H9 (cell line): ENCODE measurements around the gene HM13. TPM values are rescaled to one million over a fixed set of nuclear protein-coding genes. Genes with fewer than 3 reads are reported as not detected.

Source experiments
- DNase-seq: peaks from one replicate; pipeline ENCODE4 v3.0.0-alpha.2; 2017
- H2AFZ ChIP-seq: one replicate; pipeline ENCODE4 v1.6.1; 2013; ENCODE audit warnings: mild to moderate bottlenecking, low read length, control low read depth, moderate library complexity
- H2AK5ac ChIP-seq: 2 replicates; pipeline ENCODE4 v1.6.1; 2013; ENCODE audit warnings: low read length, control low read depth, mixed read lengths; ENCODE audit not compliant: insufficient read length
- H2BK120ac ChIP-seq: one replicate; pipeline ENCODE4 v1.6.1; 2013; ENCODE audit warnings: low read depth, mild to moderate bottlenecking, low read length, control low read depth, inconsistent platforms; ENCODE audit not compliant: poor library complexity, severe bottlenecking
- H2BK12ac ChIP-seq: 2 replicates; pipeline ENCODE4 v1.6.1; 2013; ENCODE audit warnings: low read length, control low read depth, mixed read lengths, low read depth; ENCODE audit not compliant: insufficient read length
- H2BK15ac ChIP-seq: 2 replicates; pipeline ENCODE4 v1.6.1; 2013; ENCODE audit warnings: low read depth, low read length, control low read depth
- H2BK20ac ChIP-seq: one replicate; pipeline ENCODE4 v1.6.1; 2013; ENCODE audit warnings: low read depth, mild to moderate bottlenecking, low read length, control low read depth, inconsistent platforms; ENCODE audit not compliant: poor library complexity, severe bottlenecking
- H2BK5ac ChIP-seq: 2 replicates; pipeline ENCODE4 v1.6.1; 2013; ENCODE audit warnings: low read length, control low read depth, mixed read lengths; ENCODE audit not compliant: insufficient read length
- H3K14ac ChIP-seq: 2 replicates; pipeline ENCODE4 v1.6.1; 2013; ENCODE audit warnings: low read length, control low read depth; ENCODE audit not compliant: insufficient read depth
- H3K18ac ChIP-seq: 2 replicates; pipeline ENCODE4 v1.6.1; 2013; ENCODE audit warnings: low read depth, mild to moderate bottlenecking, mixed read lengths, low read length, control low read depth; ENCODE audit not compliant: insufficient read length
- H3K23ac ChIP-seq: 2 replicates; pipeline ENCODE4 v1.6.1; 2013; ENCODE audit warnings: low read length, control low read depth, mixed read lengths, low read depth; ENCODE audit not compliant: insufficient read length
- H3K23me2 ChIP-seq: 2 replicates; pipeline ENCODE4 v1.6.1; 2013; ENCODE audit warnings: low read depth, mild to moderate bottlenecking, mixed read lengths, low read length, control low read depth; ENCODE audit not compliant: insufficient read length, poor library complexity, severe bottlenecking
- H3K27ac ChIP-seq: 2 replicates; pipeline ENCODE4 v1.5.1; 2013; ENCODE audit warnings: low read length, control low read depth, mixed read lengths, low read depth; ENCODE audit not compliant: insufficient read length
- H3K27me3 ChIP-seq: 2 replicates; pipeline ENCODE4 v1.6.1; 2013; ENCODE audit warnings: low read length, control low read depth, inconsistent platforms; ENCODE audit not compliant: insufficient read depth
- H3K4ac ChIP-seq: 2 replicates; pipeline ENCODE4 v1.6.1; 2013; ENCODE audit warnings: low read depth, mild to moderate bottlenecking, control low read depth, inconsistent platforms, low read length, moderate library complexity
- H3K4me1 ChIP-seq: 2 replicates; pipeline ENCODE4 v1.6.1; 2013; ENCODE audit warnings: low read length, control low read depth, inconsistent platforms; ENCODE audit not compliant: insufficient read depth
- H3K4me2 ChIP-seq: 2 replicates; pipeline ENCODE4 v1.6.1; 2013; ENCODE audit warnings: low read length, control low read depth, mixed read lengths; ENCODE audit not compliant: insufficient read length, insufficient read depth
- H3K56ac ChIP-seq: 2 replicates; pipeline ENCODE4 v1.6.1; 2013; ENCODE audit warnings: low read depth, mild to moderate bottlenecking, mixed read lengths, low read length, control low read depth; ENCODE audit not compliant: insufficient read length
- H3K79me1 ChIP-seq: 2 replicates; pipeline ENCODE4 v1.6.1; 2013; ENCODE audit warnings: low read depth, mild to moderate bottlenecking, moderate library complexity, low read length, control low read depth, inconsistent platforms; ENCODE audit not compliant: insufficient read depth, poor library complexity, severe bottlenecking
- H3K79me2 ChIP-seq: 2 replicates; pipeline ENCODE4 v1.6.1; 2013; ENCODE audit warnings: low read length, control low read depth, inconsistent platforms; ENCODE audit not compliant: insufficient read depth
- H3K9ac ChIP-seq: 2 replicates; pipeline ENCODE4 v1.6.1; 2013; ENCODE audit warnings: low read length, control low read depth, mixed read lengths; ENCODE audit not compliant: insufficient read length; ENCODE audit errors: extremely low read depth
- H3K9me3 ChIP-seq: one replicate; pipeline ENCODE4 v1.6.1; 2013; ENCODE audit warnings: low read depth, low read length, inconsistent platforms; ENCODE audit not compliant: control insufficient read depth
- H3T11ph ChIP-seq: one replicate; pipeline ENCODE4 v1.6.1; 2013; ENCODE audit warnings: mild to moderate bottlenecking, low read length, control low read depth, inconsistent platforms
- H4K20me1 ChIP-seq: one replicate; pipeline ENCODE4 v1.6.1; 2013; ENCODE audit not compliant: control insufficient read depth, insufficient read length, insufficient read depth
- H4K5ac ChIP-seq: 2 replicates; pipeline ENCODE4 v1.6.1; 2013; ENCODE audit warnings: low read depth, mild to moderate bottlenecking, mixed read lengths, low read length, control low read depth; ENCODE audit not compliant: insufficient read length
- H4K8ac ChIP-seq: replicated peaks from 2 replicates; pipeline ENCODE4 v1.6.1; 2013; ENCODE audit warnings: low read length, control low read depth, mixed read lengths, low read depth; ENCODE audit not compliant: insufficient read length
- H4K91ac ChIP-seq: 2 replicates; pipeline ENCODE4 v1.6.1; 2013; ENCODE audit warnings: low read depth, mild to moderate bottlenecking, moderate library complexity, mixed read lengths, low read length, control low read depth; ENCODE audit not compliant: insufficient read length
- H3K27ac Mint-ChIP-seq, 3 experiments: 2 replicates in 2 of 3; 3 replicates in 1 of 3; pipeline ENCODE4 v1.8.0; 2020 to 2021; ENCODE audit warnings: mixed read lengths in 3 of 3, mild to moderate bottlenecking in 1 of 3, moderate library complexity in 1 of 3
- H3K27me3 Mint-ChIP-seq: 2 replicates; pipeline ENCODE4 v1.8.0; 2021; ENCODE audit warnings: low read depth, mild to moderate bottlenecking, moderate library complexity, mixed read lengths
- H3K36me3 Mint-ChIP-seq, 3 experiments: 2 replicates in 2 of 3; 3 replicates in 1 of 3; pipeline ENCODE4 v1.8.0; 2020 to 2021; ENCODE audit warnings: low read depth in 3 of 3, mixed read lengths in 3 of 3; ENCODE audit not compliant: insufficient read depth in 1 of 3
- H3K4me1 Mint-ChIP-seq, 2 experiments: 2 replicates each; pipeline ENCODE4 v1.8.0; 2020; ENCODE audit warnings: mixed read lengths in 2 of 2
- H3K4me3 Mint-ChIP-seq, 2 experiments: 2 replicates in 1 of 2; 3 replicates in 1 of 2; pipeline ENCODE4 v1.8.0; 2020 to 2021; ENCODE audit warnings: mild to moderate bottlenecking in 2 of 2, mixed read lengths in 2 of 2, moderate library complexity in 1 of 2
- H3K9me3 Mint-ChIP-seq, 2 experiments: 2 replicates in 1 of 2; 3 replicates in 1 of 2; pipeline ENCODE4 v1.8.0; 2020; ENCODE audit warnings: mild to moderate bottlenecking in 2 of 2, mixed read lengths in 2 of 2, moderate library complexity in 1 of 2
- WGBS: extraction: QIAGEN DNeasy Blood & Tissue Kit; methylation state at CpG from one replicate; pipeline ENCODE4 v1.1.7; 2013; ENCODE audit warnings: missing lambda C conversion rate, low lambda C conversion rate, mixed read lengths; ENCODE audit not compliant: insufficient read length; ENCODE audit errors: extremely low coverage; 5-methylcytosine and 5-hydroxymethylcytosine counted together
- total RNA-seq: library from RNA; stranded (reverse); gene quantifications from 2 replicates; pipeline ENCODE4 v1.2.1, GENCODE V29; 2021
- TF ChIP-seq, protein P1 (sequence below): fragments of 200-600 bp; sonication (generic); conservative IDR thresholded peaks from 3 replicates; pipeline ENCODE4 v1.8.0; 2021; ENCODE audit warnings: antibody characterized with exemption, mild to moderate bottlenecking

The HM13 gene
- total RNA-seq, 1 experiment from 2014 or later, result 169 TPM

DNA sequence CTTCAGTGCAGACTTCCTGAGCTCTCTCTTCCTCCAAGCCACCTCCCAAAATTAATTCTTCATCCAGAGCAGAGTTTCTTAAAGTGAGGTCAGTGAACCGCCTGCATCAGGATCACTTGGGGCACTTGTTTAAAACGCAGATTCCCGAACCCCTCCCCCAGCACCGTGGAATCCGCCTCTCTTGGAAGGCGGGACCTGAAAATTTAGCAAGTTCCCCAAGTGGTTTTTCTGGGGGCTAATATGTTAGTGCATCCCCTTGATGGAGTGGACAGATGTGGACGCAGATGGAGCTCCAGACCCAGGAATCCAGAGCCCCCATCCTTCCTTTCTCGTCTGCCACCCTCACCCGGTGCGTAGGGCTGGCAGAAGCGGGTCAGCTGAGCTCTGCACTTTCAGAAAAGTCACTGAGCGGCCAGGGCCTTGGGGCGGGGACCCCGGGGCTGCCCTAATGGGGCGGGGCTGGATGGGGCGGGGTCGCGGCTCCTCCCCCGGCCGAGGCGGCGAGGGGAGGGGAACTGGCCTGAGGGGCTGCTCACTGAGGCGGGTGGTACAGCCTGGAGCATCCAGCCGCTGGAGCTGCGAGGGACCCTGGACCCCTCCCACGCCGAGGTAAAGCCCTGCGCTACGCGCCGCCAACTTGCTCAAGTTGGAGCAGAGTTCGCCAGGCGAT lies 39.3 kb upstream of the HM13 start, which contains the start of the genes DEFB124 and REM1:
Gene DEFB124 (minus strand): TSS at position 370 of the 670 bp plus-strand sequence. CDS start 2,114 bp downstream, outside the sequence.
Gene REM1 (plus strand): TSS at position 531 of the 670 bp plus-strand sequence. CDS start 1,158 bp downstream, outside the sequence.
- TF ChIP-seq, protein P1, sequence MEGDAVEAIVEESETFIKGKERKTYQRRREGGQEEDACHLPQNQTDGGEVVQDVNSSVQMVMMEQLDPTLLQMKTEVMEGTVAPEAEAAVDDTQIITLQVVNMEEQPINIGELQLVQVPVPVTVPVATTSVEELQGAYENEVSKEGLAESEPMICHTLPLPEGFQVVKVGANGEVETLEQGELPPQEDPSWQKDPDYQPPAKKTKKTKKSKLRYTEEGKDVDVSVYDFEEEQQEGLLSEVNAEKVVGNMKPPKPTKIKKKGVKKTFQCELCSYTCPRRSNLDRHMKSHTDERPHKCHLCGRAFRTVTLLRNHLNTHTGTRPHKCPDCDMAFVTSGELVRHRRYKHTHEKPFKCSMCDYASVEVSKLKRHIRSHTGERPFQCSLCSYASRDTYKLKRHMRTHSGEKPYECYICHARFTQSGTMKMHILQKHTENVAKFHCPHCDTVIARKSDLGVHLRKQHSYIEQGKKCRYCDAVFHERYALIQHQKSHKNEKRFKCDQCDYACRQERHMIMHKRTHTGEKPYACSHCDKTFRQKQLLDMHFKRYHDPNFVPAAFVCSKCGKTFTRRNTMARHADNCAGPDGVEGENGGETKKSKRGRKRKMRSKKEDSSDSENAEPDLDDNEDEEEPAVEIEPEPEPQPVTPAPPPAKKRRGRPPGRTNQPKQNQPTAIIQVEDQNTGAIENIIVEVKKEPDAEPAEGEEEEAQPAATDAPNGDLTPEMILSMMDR, result no peak
- no peak within 1 kb of the TSS for H3K4me2 ChIP-seq
- no peak within 1 kb of the TSS for H4K91ac ChIP-seq
- no peak within 1 kb of the TSS for H4K5ac ChIP-seq
- H4K8ac ChIP-seq, result no peak within 1 kb of the TSS
- H3K9ac ChIP-seq, result no peak within 1 kb of the TSS
- DNase-seq, result peak; percentile 57
- Mint-ChIP-seq H3K27me3 (peaks cover 23% of the 10 kb centered on the region), H3K4me1 (no peaks in the 10 kb centered on the region), H3K36me3 (peaks cover 10 to 47% (median 17%) of the 10 kb centered on the region in 3 experiments; a peak in 6 of 7 replicates), H3K27ac (no peak within 1 kb of the TSS), H3K9me3 (peaks cover 67 to 70% of the 10 kb centered on the region in 2 experiments), H3K4me3 (peak within 1 kb of the TSS in 1 of 2 experiments; percentile 56; a peak in 3 of 5 replicates)
- no CpG with 5 or more reads among the region's 33 CpGs for WGBS
- H3K14ac ChIP-seq, result no peak within 1 kb of the TSS
- H3K23ac ChIP-seq, result no peak within 1 kb of the TSS
- no peak within 1 kb of the TSS for H2BK5ac ChIP-seq
- H2BK15ac ChIP-seq, result no peak within 1 kb of the TSS
- no peak within 1 kb of the TSS for H3K27ac ChIP-seq
- no peak within 1 kb of the TSS for H3T11ph ChIP-seq
- no peaks in the 10 kb centered on the region for H3K79me2 ChIP-seq
- H2AFZ ChIP-seq, result no peak within 1 kb of the TSS
- no peaks in the 10 kb centered on the region for H3K79me1 ChIP-seq
- H3K23me2 ChIP-seq, result no peaks in the 10 kb centered on the region
- H3K4ac ChIP-seq, result no peak within 1 kb of the TSS
- no peak within 1 kb of the TSS for H2BK120ac ChIP-seq
- no peaks in the 10 kb centered on the region for H3K27me3 ChIP-seq
- no peaks in the 10 kb centered on the region for H3K4me1 ChIP-seq
- H2BK20ac ChIP-seq, result no peak within 1 kb of the TSS
- H4K20me1 ChIP-seq, result no peaks in the 10 kb centered on the region
- H2AK5ac ChIP-seq, result no peak within 1 kb of the TSS
- H2BK12ac ChIP-seq, result no peak within 1 kb of the TSS
- no peak within 1 kb of the TSS for H3K18ac ChIP-seq
- no peak within 1 kb of the TSS for H3K56ac ChIP-seq
- H3K9me3 ChIP-seq, result peaks cover 62% of the 10 kb centered on the region
